Sigmoid colon (tissue), 7 donors: Measurements from ENCODE around the gene NAGPA. TPM values are rescaled to one million over a fixed set of nuclear protein-coding genes. Genes with fewer than 3 reads are reported as not detected.

Experiments used
- DNase-seq: peaks from one replicate; pipeline ENCODE4 v3.0.0-alpha.2; 2019
- H3K27ac ChIP-seq, 4 donors: fragments of 200-600 bp; sonication (generic); one replicate each; pipeline ENCODE4 v1.5.1; 2016 to 2019; ENCODE audit warnings: mild to moderate bottlenecking in 1 of 4
- H3K27me3 ChIP-seq, 3 donors: fragments of 200-600 bp; sonication (generic); one replicate each; pipeline ENCODE4 v1.5.1; 2019; ENCODE audit warnings: mild to moderate bottlenecking in 1 of 3
- H3K36me3 ChIP-seq, 4 donors: fragments of 200-600 bp; sonication (generic); one replicate each; pipeline ENCODE4 v1.5.1; 2016 to 2019
- H3K4me1 ChIP-seq, 4 donors: fragments of 200-600 bp; sonication (generic); one replicate each; pipeline ENCODE4 v1.5.1; 2017 to 2019
- H3K4me3 ChIP-seq, 4 donors: fragments of 200-600 bp; sonication (generic); one replicate each; pipeline ENCODE4 v1.5.1; 2017 to 2019; ENCODE audit warnings: mild to moderate bottlenecking in 2 of 4, moderate library complexity in 1 of 4
- H3K9me3 ChIP-seq, 4 donors: fragments of 200-600 bp in 3 of 4; sonication (generic) in 3 of 4; one replicate each; pipeline versions ENCODE4 v1.5.1 to v1.6.1; 2013 to 2019
- CTCF ChIP-seq, 4 experiments: fragments of 450-650 bp in 3 of 4; fragments of 200-600 bp in 1 of 4; IDR thresholded peaks; one replicate each; pipeline ENCODE4 v1.5.1; 2016 to 2019; ENCODE audit warnings: antibody characterized with exemption in 4 of 4, mild to moderate bottlenecking in 3 of 4, moderate library complexity in 2 of 4
- EP300 ChIP-seq, 4 donors: sonication (generic); formaldehyde crosslinking; IDR thresholded peaks; one replicate each; pipeline ENCODE4 v1.6.1; 2017; ENCODE audit warnings: antibody characterized with exemption in 4 of 4
- POLR2A ChIP-seq, 2 donors: fragments of 450-650 bp; IDR thresholded peaks; one replicate each; pipeline ENCODE4 v1.6.1; 2016; ENCODE audit warnings: antibody characterized with exemption in 2 of 2, mild to moderate bottlenecking in 2 of 2, moderate library complexity in 2 of 2
- POLR2AphosphoS5 ChIP-seq, 4 donors: sonication (generic); formaldehyde crosslinking; IDR thresholded peaks; one replicate each; pipeline ENCODE4 v1.6.1; 2017; ENCODE audit warnings: antibody characterized with exemption in 4 of 4
- WGBS, 2 donors: extraction: QIAGEN DNeasy Blood & Tissue Kit; methylation state at CpG; one replicate each; pipeline ENCODE4 v1.1.7; 2013; 5-methylcytosine and 5-hydroxymethylcytosine counted together
- intact Hi-C: fragments of 100-400 bp; cut with DNase I; formaldehyde crosslinking; loops from one replicate; pipeline ENCODE4 v1.15.1; 2023
- polyA plus RNA-seq, 3 donors: library from polyadenylated mRNA; stranded (reverse); fragments of 200-250 nt; gene quantifications; one replicate each; pipeline ENCODE4 v1.2.3, GENCODE V29; 2013
- total RNA-seq, 4 donors: library from RNA; depleted of rRNA; stranded (reverse); fragments of >200 nt; gene quantifications; one replicate each; pipeline ENCODE4 v1.1.0, GENCODE V29; 2016
- donor health status: healthy with polysubstance abuse.
- donor health status: Bipolar disorder and iron deficiency.
- donor health status: healthy.

The NAGPA gene
- total and polyA plus RNA-seq, 7 donors = 10.8 to 30.7 (median 16.4) TPM

GRCh38 chr16:5025171-5025632 is 8.5 kb downstream of the NAGPA start:
- Histone ChIP-seq H3K9me3 (no peaks in the 10 kb centered on the region), H3K27ac (no peak overlapping the region), H3K4me1 (no peaks in the 10 kb centered on the region), H3K27me3 (no peaks in the 10 kb centered on the region), H3K36me3 (peaks cover 0 to 26% (median 3%) of the 10 kb centered on the region in 4 donors), H3K4me3 (no peak overlapping the region)
- intact Hi-C loops = no loop called here
- no peak for DNase-seq
- WGBS, 2 donors = 31 to 59% methylated on average over 17 of the region's 17 CpGs
- TF ChIP-seq EP300 (IDR thresholded peaks at IDR 0.05) = no peak
- TF ChIP-seq CTCF (IDR thresholded peaks at IDR 0.05) = no peak
- TF ChIP-seq POLR2A (IDR thresholded peaks at IDR 0.05) = no peak
- TF ChIP-seq POLR2AphosphoS5 (IDR thresholded peaks at IDR 0.05) = no peak

- H3K4me1 ChIP-seq = no peaks in the 10 kb centered on the region
- DNase-seq = no peak
- 16 to 57% methylated on average over 4 of the region's 4 CpGs for WGBS, 2 donors
- no peak overlapping the region for H3K27ac ChIP-seq
- TF ChIP-seq POLR2A (IDR thresholded peaks at IDR 0.05) = no peak
- TF ChIP-seq EP300 (IDR thresholded peaks at IDR 0.05) = no peak
- TF ChIP-seq CTCF (IDR thresholded peaks at IDR 0.05) = peak in 1 of 4 experiments; percentile 21
- TF ChIP-seq POLR2AphosphoS5 (IDR thresholded peaks at IDR 0.05) = no peak
- H3K4me3 ChIP-seq = no peak overlapping the region
- peaks cover 0 to 22% (median 3%) of the 10 kb centered on the region in 4 donors for H3K36me3 ChIP-seq
- intact Hi-C loops = no loop called here
- no peaks in the 10 kb centered on the region for H3K27me3 ChIP-seq
- no peaks in the 10 kb centered on the region for H3K9me3 ChIP-seq
Observed at GRCh38 chr16:5024632-5025031, 9.1 kb downstream of the NAGPA start.

DNA sequence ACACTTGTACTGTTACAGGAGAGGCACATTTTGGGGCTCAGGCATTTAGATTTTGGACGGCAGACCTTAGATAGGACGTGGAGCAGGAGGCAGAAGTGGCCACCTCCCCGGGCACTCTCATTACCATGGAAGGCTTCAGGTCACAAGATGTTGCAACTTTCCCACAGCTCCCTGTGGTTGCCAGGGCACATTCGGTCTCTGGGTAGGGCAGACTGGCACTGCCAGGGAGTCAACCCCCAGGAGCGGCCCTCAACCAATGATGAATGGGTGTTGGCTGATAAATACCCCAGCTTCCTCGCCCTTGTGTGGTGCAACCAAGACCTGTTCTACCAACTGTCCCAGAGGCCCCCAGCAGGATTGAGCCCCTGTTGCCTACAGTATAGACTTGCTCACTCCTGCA is 11.2 kb downstream of the NAGPA start:
- Histone ChIP-seq H3K4me3 (no peak overlapping the region), H3K27me3 (no peaks in the 10 kb centered on the region), H3K9me3 (no peaks in the 10 kb centered on the region), H3K27ac (no peak overlapping the region), H3K4me1 (peaks cover 0 to 5% (median 0%) of the 10 kb centered on the region in 4 donors), H3K36me3 (peaks cover 0 to 3% (median 1%) of the 10 kb centered on the region in 4 donors)
- WGBS, 2 donors = 90 to 91% methylated on average over 6 of the region's 6 CpGs
- intact Hi-C loops = no loop called here
- DNase-seq = no peak
- TF ChIP-seq POLR2A (IDR thresholded peaks at IDR 0.05) = no peak
- TF ChIP-seq EP300 (IDR thresholded peaks at IDR 0.05) = no peak
- no peak for TF ChIP-seq CTCF (IDR thresholded peaks at IDR 0.05)
- TF ChIP-seq POLR2AphosphoS5 (IDR thresholded peaks at IDR 0.05) = no peak

DNA sequence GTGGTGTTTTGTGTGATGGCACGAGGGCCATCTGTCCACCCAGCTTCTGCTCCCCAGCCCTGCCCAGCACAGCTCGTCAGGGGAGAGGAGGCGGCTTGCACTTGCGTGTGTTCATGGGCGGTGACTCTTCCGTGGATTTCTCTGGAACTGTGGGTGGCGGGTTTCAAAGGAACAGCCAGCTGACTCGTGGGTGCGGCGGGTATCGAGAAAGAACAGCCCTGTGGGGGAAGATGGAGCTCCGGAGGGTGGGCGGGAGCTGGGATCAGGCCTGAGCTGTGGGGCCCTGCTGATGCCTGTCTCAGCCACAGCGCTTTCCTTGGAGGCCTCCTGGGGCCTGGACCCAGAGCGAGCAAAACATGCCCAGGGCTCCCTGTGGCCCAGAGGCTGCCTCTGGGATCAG is 13.2 kb downstream of the NAGPA start:
- H3K9me3 ChIP-seq = no peaks in the 10 kb centered on the region

More for the DNA sequence above, 13.2 kb downstream of the NAGPA start:
- Histone ChIP-seq H3K4me1 (peaks cover 0 to 5% (median 0%) of the 10 kb centered on the region in 4 donors), H3K36me3 (no peaks in the 10 kb centered on the region), H3K4me3 (no peak overlapping the region), H3K27ac (no peak overlapping the region), H3K27me3 (no peaks in the 10 kb centered on the region)
- no peak for TF ChIP-seq POLR2AphosphoS5 (IDR thresholded peaks at IDR 0.05)
- no peak for TF ChIP-seq CTCF (IDR thresholded peaks at IDR 0.05)
- TF ChIP-seq POLR2A (IDR thresholded peaks at IDR 0.05) = no peak
- no peak for TF ChIP-seq EP300 (IDR thresholded peaks at IDR 0.05)
- DNase-seq = no peak
- intact Hi-C loops = no loop called here
- WGBS, 2 donors = 81% methylated on average over 15 of the region's 15 CpGs
